Epithelial cell of proximal tubule (primary cell): ENCODE data around the gene SMARCA4. TPM values are rescaled to one million over a fixed set of nuclear protein-coding genes. Genes with fewer than 3 reads are reported as not detected.

ENCODE experiments used
- DNase-seq: peaks from one replicate; pipeline ENCODE4 v3.0.0-alpha.2; 2011; ENCODE audit warnings: low read depth
- H3K4me3 ChIP-seq: 2 replicates; pipeline ENCODE4 v1.5.1; 2011; ENCODE audit warnings: low read depth, mild to moderate bottlenecking, low read length
- total RNA-seq: library from RNA; depleted of rRNA; stranded (reverse); fragments of >200 nt; gene quantifications from 2 replicates; pipeline ENCODE4 v1.2.3, GENCODE V29; 2015
- TF ChIP-seq, protein P1 (sequence below): conservative IDR thresholded peaks from 2 replicates; pipeline ENCODE4 v1.5.1; 2012; ENCODE audit warnings: low read depth, mild to moderate bottlenecking, low read length

The SMARCA4 gene
- total RNA-seq, 1 donor from 2014 or later = 156 TPM

DNA sequence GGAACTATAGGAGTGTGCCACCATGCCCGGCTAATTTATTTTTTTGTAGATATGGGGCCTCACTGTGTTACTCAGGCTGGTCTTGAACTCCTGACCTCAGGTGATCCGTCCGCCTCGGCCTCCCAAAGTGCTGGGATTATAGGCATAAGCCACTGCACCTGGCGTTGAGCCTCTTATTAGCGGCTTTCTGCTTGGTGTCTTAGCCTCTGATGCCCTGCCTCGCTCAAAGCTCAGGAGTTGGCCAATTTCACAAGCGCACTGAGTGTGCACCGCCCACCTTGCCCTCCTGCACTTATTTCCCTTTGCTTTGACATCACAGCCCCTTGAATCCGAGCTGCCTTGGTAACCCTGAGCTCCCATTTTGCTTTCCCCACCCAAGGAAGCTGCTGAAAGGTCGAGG is 42.5 kb upstream of the SMARCA4 start:
- TF ChIP-seq, protein P1, sequence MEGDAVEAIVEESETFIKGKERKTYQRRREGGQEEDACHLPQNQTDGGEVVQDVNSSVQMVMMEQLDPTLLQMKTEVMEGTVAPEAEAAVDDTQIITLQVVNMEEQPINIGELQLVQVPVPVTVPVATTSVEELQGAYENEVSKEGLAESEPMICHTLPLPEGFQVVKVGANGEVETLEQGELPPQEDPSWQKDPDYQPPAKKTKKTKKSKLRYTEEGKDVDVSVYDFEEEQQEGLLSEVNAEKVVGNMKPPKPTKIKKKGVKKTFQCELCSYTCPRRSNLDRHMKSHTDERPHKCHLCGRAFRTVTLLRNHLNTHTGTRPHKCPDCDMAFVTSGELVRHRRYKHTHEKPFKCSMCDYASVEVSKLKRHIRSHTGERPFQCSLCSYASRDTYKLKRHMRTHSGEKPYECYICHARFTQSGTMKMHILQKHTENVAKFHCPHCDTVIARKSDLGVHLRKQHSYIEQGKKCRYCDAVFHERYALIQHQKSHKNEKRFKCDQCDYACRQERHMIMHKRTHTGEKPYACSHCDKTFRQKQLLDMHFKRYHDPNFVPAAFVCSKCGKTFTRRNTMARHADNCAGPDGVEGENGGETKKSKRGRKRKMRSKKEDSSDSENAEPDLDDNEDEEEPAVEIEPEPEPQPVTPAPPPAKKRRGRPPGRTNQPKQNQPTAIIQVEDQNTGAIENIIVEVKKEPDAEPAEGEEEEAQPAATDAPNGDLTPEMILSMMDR = no peak
- no peak overlapping the region for H3K4me3 ChIP-seq
- no peak for DNase-seq

DNA sequence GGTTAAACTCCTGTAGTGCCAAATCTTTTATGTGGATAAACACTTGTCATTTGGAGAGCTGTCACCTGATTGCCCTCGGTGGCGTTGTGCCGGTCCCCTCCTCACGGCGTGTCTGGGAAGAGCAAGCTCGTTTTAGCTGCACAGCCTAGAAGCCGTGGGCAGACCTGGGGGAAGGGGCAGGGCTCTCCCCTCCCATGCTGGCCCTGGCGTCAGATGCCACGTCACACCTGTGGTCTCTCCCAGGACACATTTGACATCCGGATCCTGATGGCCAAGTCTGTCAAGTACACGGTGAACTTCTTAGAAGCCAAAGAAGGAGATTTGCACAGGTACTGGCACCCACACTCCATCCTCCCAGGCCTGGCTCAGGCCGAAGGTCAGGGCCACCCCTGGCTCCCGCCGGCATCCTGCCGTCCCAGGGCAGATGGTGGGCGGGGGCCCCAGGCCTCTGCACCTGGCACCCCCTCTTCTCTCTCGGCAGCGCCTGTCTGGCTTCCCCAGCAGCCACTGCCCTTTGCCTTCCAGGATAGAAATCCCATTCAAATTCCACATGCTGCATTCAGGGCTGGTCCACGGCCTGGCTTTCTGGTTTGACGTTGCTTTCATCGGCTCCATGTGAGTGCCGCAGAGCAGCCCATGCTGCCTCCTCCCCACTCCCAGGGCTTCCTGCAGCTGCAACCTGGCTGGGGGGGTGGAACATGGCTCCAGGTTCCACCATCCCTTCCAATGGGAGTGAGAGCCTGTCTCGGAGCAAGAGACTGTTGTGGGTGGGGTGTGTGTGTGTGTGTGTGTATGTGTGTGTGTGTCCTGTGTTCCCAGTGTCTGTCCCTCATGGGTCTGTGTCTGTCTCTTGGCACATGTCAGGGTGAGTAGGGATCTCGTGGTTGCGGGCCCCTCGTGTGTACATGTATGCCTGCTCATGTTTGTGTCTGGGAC is 41.2 kb upstream of the SMARCA4 start:
- no peak for DNase-seq
- no peak overlapping the region for H3K4me3 ChIP-seq
- TF ChIP-seq, protein P1 = no peak

DNA sequence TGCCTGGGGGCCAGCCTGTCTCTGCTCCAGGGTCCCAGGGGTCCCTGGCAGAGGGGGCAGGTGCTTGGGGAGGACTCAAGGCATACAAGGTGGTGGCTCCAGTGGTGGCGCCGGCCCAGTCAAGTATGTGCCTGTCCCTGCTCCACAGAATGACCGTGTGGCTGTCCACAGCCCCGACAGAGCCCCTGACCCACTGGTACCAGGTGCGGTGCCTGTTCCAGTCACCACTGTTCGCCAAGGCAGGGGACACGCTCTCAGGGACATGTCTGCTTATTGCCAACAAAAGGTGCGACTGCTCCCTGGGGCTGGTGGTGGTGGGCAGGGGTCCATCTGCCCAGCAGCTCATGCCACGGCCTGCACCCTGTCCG is 40.6 kb upstream of the SMARCA4 start:
- DNase-seq = no peak
- TF ChIP-seq, protein P1 = no peak
- H3K4me3 ChIP-seq = no peak overlapping the region

- no peak overlapping the region for H3K4me3 ChIP-seq
- TF ChIP-seq, protein P1 = no peak
- no peak for DNase-seq
These were observed 40.0 kb upstream of the SMARCA4 start for GRCh38 chr19:10920781-10921180.

- no peak overlapping the region for H3K4me3 ChIP-seq
- TF ChIP-seq, protein P1 = no peak
- DNase-seq = no peak
These were observed 39.5 kb upstream of the SMARCA4 start for GRCh38 chr19:10921199-10921909.

DNA sequence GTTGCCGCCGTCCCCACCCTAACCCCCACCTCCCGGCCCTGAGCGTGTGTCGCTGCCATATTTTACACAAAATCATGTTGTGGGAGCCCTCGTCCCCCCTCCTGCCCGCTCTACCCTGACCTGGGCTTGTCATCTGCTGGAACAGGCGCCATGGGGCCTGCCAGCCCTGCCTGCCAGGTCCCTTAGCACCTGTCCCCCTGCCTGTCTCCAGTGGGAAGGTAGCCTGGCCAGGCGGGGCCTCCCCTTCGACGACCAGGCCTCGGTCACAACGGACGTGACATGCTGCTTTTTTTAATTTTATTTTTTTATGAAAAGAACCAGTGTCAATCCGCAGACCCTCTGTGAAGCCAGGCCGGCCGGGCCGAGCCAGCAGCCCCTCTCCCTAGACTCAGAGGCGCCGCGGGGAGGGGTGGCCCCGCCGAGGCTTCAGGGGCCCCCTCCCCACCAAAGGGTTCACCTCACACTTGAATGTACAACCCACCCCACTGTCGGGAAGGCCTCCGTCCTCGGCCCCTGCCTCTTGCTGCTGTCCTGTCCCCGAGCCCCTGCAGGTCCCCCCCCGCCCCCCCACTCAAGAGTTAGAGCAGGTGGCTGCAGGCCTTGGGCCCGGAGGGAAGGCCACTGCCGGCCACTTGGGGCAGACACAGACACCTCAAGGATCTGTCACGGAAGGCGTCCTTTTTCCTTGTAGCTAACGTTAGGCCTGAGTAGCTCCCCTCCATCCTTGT is 38.8 kb upstream of the SMARCA4 start:
- no peak overlapping the region for H3K4me3 ChIP-seq

More for the DNA sequence above, 38.8 kb upstream of the SMARCA4 start:
- TF ChIP-seq, protein P1 = no peak
- DNase-seq = no peak
